Stimulated activated CD8-positive, alpha-beta memory T cell treated with anti-CD3 and anti-CD28 coated beads, Interleukin-15, amount 100 ng/mL, for 1 hour (primary cell): ENCODE measurements around the gene MYH14.

Source experiments
- DNase-seq: peaks from one replicate; pipeline ENCODE4 v3.0.0-alpha.2; 2020; ENCODE audit warnings: low read depth

MYH14 gene

DNA sequence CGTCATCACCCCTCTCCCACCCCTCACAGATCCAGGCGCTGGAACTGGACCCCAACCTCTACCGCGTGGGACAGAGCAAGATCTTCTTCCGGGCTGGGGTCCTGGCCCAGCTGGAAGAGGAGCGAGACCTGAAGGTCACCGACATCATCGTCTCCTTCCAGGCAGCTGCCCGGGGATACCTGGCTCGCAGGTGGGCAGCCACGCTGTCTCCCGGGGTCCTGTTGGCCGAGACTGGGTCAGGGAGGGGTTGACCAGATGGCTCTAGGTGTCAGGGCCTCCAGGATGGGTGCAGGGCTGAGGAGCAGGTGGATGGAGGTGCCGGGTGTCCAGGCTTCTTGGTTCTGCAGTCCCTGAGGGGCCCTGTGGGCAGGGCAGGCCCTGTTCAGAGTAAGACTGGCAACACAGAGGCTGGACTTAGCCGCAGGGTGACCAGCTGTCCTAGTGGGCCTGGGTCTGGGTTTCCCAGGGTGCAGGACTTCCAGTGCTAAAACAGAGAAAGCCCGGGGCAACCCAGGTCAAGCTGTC, 58.1 kb downstream of the MYH14 start:
- no peak for DNase-seq

DNA sequence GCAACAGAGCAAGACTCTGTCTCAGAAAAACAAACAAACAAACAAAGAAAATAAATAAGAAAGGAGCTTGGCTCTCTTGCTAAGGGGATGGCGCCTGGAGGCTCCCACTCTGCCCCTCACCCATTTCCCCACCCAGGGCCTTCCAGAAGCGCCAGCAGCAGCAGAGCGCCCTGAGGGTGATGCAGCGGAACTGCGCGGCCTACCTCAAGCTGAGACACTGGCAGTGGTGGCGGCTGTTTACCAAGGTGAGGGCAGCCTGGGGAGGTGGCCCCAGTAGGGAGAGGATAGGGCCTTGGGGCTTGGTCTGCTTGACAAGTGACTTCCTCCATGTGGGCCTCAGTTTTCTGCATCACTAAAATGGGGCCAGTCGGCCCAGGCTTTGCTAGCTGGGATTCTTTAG, 59.8 kb downstream of the MYH14 start:
- DNase-seq, result no peak

DNA sequence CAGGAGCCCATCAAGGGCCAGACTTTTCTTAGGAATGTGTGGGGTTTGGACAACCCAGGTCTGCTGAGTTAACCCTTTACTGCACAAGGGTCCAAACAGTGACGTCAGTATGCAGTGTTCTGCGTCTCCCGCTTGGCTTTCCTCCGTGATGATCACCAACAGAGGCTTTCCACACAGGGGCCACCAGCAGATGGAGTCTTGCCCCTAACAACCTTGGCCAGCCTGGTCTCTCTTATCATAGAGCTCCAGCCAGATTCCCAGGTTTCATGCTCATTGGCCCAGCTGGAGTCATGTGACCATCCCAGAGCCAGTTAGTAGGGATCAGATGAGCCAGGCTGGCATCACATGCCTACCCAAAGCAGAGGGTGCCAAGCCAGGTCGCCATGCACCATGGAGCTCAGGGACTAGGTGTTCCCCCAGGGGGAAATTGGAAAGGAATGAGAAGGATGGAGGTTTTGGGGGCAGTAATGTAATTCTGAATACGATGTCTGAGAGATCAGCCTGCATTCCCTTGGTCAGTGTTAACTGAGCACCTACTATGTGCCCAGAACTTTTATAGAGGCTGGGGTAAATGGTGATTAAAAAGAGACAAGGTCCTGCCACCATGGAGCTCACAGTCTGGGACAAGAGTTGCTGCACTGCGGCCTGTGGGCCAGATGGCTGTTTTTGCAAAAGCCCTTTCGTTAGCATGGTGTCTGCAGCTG, 61.2 kb downstream of the MYH14 start:
- no peak for DNase-seq

DNA sequence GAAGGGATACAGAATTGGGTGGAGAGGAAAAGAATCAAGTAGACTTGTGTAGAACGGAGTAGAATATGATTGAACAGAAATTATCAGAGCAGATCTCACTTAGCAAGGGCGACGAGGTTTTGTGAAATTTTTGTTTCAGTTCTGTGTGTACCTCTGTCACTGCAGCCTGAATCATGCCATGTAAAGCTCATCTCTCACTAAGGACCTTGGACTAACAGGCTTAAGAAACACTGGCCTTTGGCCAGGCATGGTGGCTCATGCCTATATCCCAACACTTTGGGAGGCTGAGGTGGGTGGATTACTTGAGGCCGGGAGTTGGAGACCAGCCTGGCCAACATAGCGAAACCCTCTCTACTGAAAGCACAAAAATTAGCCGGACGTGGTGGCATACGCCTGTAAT, 62.6 kb downstream of the MYH14 start:
- no peak for DNase-seq

DNA sequence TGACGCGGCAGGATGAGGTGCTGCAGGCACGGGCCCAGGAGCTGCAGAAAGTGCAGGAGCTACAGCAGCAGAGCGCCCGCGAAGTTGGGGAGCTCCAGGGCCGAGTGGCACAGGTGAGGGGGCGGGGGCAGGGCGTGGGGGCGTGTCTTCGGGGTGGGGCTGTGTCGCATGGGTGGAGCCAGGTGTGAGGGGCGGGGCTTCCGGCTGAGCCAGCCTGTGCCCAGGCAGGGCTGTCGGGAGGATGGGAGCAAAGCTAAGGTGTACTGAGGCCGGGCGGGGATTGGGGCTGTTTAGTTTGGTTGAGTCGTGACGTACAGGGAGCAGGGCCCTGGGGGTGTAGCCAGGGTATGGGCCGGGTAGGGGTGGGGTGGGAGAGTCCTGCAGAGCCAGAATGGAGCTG, 63.5 kb downstream of the MYH14 start:
- DNase-seq, result no peak

DNA sequence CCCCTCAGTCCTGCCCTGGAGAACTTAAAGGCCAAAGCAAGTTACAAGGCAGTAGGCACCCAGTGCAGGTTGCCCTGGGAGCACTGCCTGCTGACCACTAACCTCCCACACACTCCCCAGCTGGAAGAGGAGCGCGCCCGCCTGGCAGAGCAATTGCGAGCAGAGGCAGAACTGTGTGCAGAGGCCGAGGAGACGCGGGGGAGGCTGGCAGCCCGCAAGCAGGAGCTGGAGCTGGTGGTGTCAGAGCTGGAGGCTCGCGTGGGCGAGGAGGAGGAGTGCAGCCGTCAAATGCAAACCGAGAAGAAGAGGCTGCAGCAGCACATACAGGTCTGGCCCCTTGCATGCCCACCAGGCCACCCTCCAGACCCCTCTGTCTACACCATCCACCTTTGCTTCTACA, 64.6 kb downstream of the MYH14 start:
- DNase-seq, result no peak

DNA sequence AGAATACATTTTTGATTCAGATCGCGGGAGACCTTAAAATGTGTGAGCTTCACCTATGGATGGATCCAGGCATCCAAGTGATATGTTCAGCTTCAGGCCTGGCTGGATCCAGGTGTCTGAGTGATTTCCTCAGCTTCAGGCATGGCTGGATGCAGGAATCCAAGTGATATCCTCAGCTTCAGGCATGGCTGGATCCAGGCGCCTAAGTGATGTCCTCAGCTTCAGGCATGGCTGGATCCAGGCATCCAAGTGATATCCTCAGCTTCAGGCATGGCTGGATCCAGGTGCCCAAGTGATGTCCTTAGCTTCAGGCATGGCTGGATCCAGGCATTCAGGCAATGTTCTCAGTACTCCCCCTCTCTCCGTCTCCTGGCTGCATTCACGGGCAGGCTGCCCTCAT, 65.1 kb downstream of the MYH14 start:
- DNase-seq, result no peak

DNA sequence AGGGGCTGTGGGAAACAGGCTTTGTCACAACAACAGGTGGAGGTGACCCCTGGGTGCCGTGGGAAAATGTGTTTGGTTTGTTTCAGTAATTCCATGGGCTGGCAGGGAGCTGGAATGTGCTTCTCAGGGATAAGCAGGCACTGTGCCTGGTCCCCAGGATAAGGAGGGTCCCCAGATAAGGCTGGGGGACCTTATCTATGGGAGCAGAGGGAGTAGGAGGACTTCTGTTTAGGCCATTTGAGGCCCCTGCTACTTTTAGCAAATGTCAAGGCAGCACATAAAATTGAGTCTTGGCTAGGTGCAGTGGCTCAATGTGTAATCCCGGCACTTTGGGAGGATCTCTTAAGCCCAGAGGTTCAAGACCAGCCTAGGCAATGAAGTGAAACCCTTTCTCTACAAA, 66.2 kb downstream of the MYH14 start:
- DNase-seq, result no peak

DNA sequence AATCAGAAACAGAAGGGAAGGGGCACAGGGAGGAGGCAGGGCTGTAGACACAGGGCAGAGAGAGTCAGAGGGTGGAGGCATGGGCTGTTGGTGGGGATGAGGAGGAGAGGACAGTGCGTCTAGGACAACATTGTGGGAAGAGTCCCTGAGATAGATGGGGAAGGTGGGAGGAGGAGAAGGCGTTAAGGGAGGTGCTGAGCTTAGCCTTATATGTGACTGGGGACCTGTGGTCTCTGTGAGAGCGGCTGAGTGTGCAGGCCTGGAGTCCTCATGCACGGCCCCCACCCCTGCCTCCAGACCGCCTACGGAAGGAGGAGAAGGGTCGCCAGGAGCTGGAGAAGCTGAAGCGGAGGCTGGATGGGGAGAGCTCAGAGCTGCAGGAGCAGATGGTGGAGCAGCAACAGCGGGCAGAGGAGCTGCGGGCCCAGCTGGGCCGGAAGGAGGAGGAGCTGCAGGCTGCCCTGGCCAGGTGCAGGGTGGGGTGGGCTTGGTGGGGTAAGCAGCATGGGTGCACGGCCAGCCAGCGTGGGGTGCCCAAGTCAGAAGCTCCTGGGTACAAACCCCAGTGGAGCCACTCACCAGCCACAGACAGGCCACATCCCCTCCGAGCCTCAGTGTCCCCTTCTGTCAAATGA, 69.0 kb downstream of the MYH14 start:
- no peak for DNase-seq

DNA sequence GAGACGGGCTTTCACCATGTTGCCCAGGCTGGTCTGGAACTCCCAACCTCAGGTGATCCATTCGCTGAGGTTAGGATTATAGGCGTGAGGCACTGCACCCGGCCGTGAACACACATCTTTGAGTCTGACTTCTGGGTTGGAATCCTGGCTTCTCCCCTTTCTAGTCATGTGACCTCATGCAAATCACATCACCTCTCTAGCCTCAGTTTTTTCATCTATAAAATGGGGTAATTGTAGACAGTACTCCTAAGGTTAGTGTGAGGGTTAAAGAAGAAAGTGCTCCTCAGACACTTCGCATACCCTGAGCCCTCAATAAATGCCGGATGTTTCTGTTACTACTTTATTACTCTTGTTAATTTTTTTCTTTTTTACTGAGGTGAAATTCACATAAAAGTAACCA, 70.4 kb downstream of the MYH14 start:
- DNase-seq, result no peak

DNA sequence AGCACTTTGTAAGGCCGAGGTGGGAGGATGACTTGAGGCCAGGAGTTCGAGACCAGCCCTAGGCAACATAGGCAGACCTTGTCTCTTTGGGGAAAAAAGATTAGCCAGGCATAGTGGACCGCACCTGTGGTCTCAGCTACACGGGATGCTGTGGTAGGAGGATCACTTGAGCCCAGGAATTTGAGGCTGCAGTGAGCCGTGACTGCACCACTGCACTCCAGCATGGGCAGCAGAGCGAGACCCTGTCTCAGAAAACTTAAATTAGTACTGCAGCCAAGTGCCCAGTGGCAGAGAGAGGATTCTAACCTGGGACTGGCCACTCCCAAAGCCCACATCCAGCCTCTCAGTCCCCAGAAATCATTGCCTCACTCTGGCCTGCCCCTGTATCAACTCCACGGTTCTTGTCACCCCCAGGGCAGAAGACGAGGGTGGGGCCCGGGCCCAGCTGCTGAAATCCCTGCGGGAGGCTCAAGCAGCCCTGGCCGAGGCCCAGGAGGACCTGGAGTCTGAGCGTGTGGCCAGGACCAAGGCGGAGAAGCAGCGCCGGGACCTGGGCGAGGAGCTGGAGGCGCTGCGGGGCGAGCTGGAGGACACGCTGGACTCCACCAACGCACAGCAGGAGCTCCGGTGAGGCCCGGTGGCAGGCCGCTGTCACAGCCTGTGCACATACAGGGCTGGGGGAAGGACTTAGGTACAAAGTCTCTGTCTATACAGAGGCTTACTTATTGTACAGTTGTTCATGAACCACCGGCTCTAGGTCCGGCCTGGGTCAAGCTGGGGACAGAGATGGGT, 72.4 kb downstream of the MYH14 start:
- DNase-seq, result no peak

DNA sequence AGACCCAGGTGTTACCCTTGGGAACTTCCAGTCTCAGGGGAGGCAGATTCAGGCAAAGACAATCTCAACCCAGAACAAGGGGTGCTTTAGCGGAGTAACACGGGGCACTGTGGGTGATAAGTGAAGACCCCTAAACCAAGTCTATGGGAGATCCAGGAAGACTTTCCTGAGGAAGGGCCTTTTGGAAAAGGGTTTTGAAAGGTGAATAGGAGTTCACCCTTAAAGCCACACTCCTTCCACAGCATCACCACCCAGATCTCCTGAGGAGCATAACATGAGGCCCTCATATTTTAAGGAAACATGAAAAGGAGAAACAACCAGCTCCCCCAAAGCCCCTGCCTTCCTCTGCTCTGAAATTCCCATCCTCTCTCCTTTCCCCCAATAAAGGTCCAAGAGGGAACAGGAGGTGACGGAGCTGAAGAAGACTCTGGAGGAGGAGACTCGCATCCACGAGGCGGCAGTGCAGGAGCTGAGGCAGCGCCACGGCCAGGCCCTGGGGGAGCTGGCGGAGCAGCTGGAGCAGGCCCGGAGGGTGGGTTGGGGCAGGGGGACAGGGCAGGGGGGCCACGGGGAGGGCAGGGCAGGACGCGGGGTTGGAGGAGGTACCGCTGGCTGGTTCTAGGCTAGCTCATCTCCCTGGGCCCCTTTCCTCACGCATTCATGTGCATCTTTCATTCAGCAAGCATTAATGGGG, 73.1 kb downstream of the MYH14 start:
- DNase-seq, result no peak

DNA sequence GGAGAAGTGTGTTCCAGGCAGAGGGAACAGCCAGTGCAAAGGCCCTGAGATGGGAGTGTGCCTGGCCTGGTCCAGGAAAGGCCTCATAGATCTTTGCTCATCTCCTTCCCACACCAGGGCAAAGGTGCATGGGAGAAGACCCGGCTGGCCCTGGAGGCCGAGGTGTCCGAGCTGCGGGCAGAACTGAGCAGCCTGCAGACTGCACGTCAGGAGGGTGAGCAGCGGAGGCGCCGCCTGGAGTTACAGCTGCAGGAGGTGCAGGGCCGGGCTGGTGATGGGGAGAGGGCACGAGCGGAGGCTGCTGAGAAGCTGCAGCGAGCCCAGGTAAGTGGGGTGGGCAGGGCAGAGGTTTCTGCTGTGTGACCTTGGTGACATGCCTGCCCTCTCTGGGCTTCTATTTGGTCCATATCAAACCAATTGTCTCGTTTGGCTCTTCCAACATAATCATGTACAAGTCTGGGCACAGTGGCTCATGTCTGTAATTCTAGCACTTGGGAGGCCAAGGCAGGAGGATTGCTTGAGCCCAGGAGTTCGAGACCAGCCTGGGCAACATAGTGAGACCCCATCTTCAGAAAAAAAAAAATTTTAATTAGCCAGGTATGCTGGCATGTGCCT, 74.7 kb downstream of the MYH14 start:
- DNase-seq, result no peak

DNA sequence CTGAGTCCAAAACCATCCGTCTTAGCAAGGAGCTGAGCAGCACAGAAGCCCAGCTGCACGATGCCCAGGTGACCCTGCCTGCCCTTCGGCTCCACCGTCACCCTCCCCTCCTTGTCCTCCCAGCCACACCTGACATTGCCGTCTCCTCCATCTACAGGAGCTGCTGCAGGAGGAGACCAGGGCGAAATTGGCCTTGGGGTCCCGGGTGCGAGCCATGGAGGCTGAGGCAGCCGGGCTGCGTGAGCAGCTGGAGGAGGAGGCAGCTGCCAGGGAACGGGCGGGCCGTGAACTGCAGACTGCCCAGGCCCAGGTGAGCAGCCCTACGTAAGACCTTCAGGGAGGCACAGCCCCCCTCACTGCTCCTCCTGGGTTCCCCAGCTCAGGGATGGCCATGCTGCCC, 76.7 kb downstream of the MYH14 start:
- no peak for DNase-seq

DNA sequence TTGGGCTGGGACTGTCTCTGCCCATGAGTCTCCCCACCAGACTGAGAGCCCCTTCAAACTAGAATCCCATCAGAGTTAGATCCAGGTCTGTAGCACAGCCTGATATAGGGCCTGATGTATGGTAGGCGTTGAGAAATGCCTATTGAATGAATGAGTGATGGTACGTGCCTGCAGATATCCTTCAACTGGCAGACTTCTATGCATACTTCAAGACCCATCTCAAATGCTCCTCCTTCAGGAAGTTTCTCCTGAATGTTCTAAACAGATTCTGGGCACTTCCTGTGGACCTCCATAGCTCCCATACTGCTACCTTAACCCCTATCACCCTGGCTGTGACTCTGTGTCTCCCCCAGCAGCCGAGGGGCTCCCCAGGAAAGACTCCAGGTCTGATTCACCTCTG, 77.6 kb downstream of the MYH14 start:
- DNase-seq, result no peak

DNA sequence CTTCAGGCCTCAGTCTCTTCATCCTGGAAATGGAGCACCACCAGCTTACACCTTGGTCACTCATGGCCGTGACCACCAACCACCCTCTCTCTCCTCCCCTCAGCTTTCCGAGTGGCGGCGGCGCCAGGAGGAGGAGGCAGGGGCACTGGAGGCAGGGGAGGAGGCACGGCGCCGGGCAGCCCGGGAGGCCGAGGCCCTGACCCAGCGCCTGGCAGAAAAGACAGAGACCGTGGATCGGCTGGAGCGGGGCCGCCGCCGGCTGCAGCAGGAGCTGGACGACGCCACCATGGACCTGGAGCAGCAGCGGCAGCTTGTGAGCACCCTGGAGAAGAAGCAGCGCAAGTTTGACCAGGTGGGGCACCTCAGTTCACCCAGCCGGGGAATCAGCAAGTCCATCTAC, 78.1 kb downstream of the MYH14 start:
- no peak for DNase-seq

DNA sequence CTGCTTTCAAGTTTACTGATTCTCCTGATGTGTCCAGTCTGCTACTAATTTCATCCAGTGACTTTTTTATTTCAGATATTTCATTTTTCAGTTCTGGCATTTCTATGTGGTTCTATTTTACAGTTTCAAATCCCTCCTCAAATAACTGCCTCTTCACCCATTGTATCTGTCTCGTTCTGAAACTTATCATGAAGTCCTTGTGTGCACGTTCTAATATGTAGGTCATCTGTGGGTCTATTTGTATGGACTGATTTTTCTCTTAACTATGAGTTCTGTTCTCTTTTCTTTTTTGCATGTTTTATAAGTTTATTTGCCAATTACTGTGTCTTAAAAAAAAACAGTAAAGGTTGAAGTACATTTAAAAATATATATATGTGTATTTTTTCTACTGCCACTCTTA, 82.4 kb downstream of the MYH14 start:
- DNase-seq, result no peak

DNA sequence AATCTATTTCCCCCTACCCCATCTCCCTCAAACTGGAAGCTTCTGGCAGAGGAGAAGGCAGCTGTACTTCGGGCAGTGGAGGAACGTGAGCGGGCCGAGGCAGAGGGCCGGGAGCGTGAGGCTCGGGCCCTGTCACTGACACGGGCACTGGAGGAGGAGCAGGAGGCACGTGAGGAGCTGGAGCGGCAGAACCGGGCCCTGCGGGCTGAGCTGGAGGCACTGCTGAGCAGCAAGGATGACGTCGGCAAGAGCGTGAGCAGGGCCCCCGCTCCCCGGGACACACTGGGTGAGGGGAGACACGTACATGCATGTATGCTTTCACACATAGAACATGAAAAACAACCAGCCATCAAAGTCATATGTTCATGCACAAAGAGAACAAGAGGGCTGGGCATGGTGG, 83.0 kb downstream of the MYH14 start:
- no peak for DNase-seq

DNA sequence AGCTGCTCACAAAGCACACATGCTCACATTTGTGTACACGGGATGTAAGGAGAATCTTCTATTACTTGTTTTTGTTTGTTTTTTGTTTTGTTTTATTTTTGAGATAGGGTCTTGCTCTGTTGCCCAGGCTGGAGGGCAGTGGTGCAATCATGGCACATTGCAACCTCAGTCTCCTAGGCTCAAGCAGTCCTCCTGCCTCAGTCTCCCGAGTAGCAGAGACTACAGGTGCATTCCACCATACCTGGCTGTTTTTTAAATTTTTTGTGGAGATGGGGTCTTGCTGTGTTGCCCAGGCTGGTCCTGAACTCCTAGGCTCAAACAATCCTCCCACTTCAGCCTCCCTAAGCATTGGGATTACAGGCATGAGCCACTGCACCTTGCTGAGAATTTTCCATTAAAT, 83.9 kb downstream of the MYH14 start:
- no peak for DNase-seq

DNA sequence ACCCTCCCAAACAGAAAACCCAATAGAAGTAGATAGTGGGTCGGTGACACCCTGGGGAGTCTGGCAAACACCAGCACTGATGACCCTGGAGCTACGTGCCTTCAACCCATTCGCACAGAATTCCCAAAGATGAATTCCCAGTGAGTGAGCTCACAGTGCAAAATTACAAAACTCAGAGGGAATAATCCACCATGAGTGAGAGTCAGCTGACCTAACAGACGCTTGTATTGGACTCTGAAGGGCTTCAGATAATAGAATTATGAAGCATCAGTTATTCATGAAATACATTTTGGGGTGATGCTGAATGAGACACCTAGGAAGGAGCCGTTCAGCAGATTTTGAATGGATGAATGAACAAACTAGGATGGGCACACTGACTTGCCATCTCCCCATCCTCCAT, 85.5 kb downstream of the MYH14 start:
- no peak for DNase-seq

DNA sequence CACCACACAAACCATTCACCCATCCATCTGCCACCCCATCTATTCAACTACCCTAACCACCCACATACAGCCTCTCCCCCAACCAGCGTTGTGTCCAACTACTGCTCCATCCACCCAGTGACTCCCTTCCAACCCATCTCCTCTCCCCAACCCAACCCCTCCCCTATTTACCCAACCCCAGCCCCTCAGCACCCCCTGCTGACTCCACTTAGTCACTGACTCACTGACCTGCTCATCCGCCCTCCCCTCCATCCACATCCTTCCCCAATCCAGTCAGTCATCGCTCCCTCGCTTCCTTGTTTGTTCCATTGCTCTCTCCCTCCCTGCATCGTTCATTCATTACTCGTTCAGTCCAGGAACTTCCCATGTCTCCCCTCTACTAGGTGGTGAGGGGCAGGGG, 86.6 kb downstream of the MYH14 start:
- no peak for DNase-seq

DNA sequence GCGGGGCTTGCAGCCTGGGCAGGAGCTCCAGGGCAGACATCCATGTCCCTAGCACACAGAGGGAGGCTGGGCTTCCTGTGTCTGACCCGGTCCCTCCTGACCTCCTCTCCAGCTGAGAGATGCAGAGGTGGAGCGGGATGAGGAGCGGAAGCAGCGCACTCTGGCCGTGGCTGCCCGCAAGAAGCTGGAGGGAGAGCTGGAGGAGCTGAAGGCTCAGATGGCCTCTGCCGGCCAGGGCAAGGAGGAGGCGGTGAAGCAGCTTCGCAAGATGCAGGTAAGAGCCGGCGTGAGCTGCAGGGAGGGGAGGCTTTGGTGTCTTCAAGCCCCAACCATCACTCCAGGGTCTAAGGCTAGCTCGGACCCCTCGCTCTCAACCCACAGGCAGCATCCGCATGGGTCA, 87.4 kb downstream of the MYH14 start:
- DNase-seq, result no peak
